ENCODE data around the gene MAP2K7.
"Not testable (repeated sequence)": the region's sequence is repeated elsewhere in the genome, so short reads cannot be mapped to it uniquely, and the experiment has no call there.

GRCh38 chr19:7893362-7894101 is 10.1 kb upstream of the MAP2K7 start:
- not testable (repeated sequence) for TF ChIP-seq CTCF, POLR2A (IDR thresholded peaks at IDR 0.05)
